ENCODE results near the gene BTBD9. TPM values are rescaled to one million over a fixed set of nuclear protein-coding genes. Genes with fewer than 3 reads are reported as not detected.

BTBD9 gene
- total and polyA plus RNA-seq, 9 of the 15 experiments (the other 6 are each of a cell fraction or from before 2014, with no cell fraction given), result 0.08 to 1.6 (median 0.58) TPM

DNA sequence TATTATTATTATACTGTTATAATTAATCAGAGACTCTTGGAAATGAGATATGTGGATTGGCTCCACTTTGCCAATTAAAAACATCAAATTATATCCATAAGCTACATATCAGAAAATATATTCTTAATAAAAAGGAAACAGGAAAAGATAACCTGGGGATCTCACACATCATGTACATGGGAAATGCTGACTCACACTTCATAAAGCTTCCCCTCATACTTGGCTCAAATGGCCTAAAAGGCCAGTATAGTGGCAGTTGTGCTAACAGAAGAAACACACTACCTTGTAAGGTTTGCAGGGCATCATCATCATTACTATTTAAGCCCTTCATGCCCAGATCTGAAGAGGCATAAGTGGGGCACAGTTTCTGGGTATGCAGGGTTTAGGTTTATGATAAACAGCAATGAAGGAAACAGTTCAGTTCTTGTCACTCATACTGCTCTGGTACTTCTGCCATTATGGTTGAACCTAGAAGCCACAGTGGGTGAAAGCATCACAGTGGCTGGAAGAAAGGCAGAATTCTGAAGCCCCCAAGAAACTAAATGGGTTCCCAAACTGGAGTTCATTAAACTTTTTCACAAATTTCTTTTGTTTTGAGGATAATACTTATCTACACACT is 60.6 kb downstream of the BTBD9 start (continued):
- TF ChIP-seq, protein P1, sequence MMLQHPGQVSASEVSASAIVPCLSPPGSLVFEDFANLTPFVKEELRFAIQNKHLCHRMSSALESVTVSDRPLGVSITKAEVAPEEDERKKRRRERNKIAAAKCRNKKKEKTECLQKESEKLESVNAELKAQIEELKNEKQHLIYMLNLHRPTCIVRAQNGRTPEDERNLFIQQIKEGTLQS (IDR thresholded peaks at IDR 0.05), result 0 out of 2 replicates have a peak, but pooled peaks have one; percentile 13
- TF ChIP-seq, protein P1 (CRISPR knock-in tag; conservative IDR thresholded peaks at IDR 0.05), result no peak
- TF ChIP-seq MAFF (IDR thresholded peaks at IDR 0.05; ENCODE audit: low read length), result peak; percentile 84
- no peak for TF ChIP-seq ZNF696 (CRISPR knock-in tag; conservative IDR thresholded peaks at IDR 0.05)
- TF ChIP-seq ELK1 (CRISPR knock-in tag; IDR thresholded peaks at IDR 0.05), result no peak
- no peak for TF ChIP-seq NFRKB (IDR thresholded peaks at IDR 0.05; ENCODE audit: low read depth)
- TF ChIP-seq ZNF121 (CRISPR knock-in tag; conservative IDR thresholded peaks at IDR 0.05), result no peak

DNA sequence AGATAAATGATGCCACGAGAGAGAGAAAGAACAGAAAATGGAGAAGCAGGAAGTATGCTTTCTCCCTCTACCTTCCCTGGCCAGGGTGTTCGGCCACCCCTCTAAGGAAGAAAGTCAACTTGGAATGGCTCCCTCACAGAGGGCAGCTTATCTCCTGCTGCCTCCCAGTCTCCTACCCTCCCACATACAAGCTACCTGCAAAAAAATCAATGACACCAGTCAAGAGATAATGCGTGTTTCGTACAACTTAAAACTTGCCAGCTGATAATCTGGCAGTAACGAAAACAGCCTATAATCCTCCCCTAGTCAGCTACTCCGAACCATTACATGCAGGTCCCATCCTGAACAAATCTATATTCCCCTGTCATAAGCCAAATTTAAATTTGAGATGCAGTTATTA is 61.7 kb downstream of the BTBD9 start:
- H3K9me1 ChIP-seq (ENCODE audit: control insufficient read depth, insufficient read depth, low read length), result no peaks in the 10 kb centered on the region
- peaks cover 0 to 44% of the 10 kb centered on the region in 2 experiments; a peak in 3 of 5 replicates for H3K4me1 ChIP-seq (replicated peaks in 1 of 2; ENCODE audit: control insufficient read depth in 2 of 2, insufficient read depth in 2 of 2, low read length in 2 of 2)
- no peaks in the 10 kb centered on the region; a peak in 1 of 5 replicates for H3K27me3 ChIP-seq (ENCODE audit: control insufficient read depth in 2 of 2, insufficient read depth in 2 of 2, low read length in 2 of 2)
- POLR2A ChIA-PET, result interaction anchor here (0.7 to 1.5 kb wide), 3 partner anchors 10 to 125 kb away, joined by 3 to 7 read pairs (median 6); partner anchors contain the start of gene GLO1
- no peak overlapping the region for H3K9ac ChIP-seq (ENCODE audit: insufficient read depth in 1 of 2, low read depth in 2 of 2, low read length in 2 of 2)
- intact Hi-C loops (cut with micrococcal nuclease) (no loop called here), in situ Hi-C loops (cut with MboI) (no loop called here)
- 3% methylated on average over 6 of the region's 6 CpGs for WGBS (ENCODE audit: insufficient coverage, low coverage, missing lambda C conversion rate)
- H3K4me3 ChIP-seq, result no peak overlapping the region
- CTCF ChIA-PET (ENCODE audit: low intra/inter-chr PET ratio), result no interaction called here
- no peak overlapping the region; the same call in 2 of the 3 replicates for H3K27ac ChIP-seq (ENCODE audit: extremely low read depth, low read depth, low read length)
- H3K36me3 ChIP-seq (ENCODE audit: control insufficient read depth, insufficient read depth, low read length), result no peaks in the 10 kb centered on the region
- no peaks in the 10 kb centered on the region for H4K20me1 ChIP-seq (replicated peaks; ENCODE audit: control insufficient read depth, insufficient read depth, low read length)
- FAIRE-seq (peak; percentile 69), ATAC-seq (peak; percentile 68), DNase-seq (ENCODE audit: extremely low read depth in 1 of 4, low spot score in 3 of 4) (peak; percentile 27 to 75 (median 42))
- no peaks in the 10 kb centered on the region for H3K9me3 ChIP-seq (replicated peaks; ENCODE audit: control insufficient read depth, insufficient read depth, low read depth, low read length)
- H3K4me2 ChIP-seq (ENCODE audit: insufficient read depth, low read length), result peak overlapping the region; percentile 59
- no TSS peak for BruUV-seq (replicated peaks)
- H2AFZ ChIP-seq (ENCODE audit: low read depth, low read length), result peak overlapping the region; percentile 56
- H3K79me2 ChIP-seq (ENCODE audit: control insufficient read depth, insufficient read depth, low read length), result no peaks in the 10 kb centered on the region
- no peak for TF ChIP-seq PHB (CRISPR knock-in tag; IDR thresholded peaks at IDR 0.05)
- no peak for TF ChIP-seq SIX5 (IDR thresholded peaks at IDR 0.05; ENCODE audit: borderline replicate concordance in 1 of 2, insufficient read depth in 1 of 2, low read depth in 1 of 2, low read length in 2 of 2)
- TF ChIP-seq TRIM24 (IDR thresholded peaks at IDR 0.05), result no peak; a peak in 1 of 4 replicates
- no peak for TF ChIP-seq CC2D1A (IDR thresholded peaks at IDR 0.05)
- TF ChIP-seq ZNF79 (CRISPR knock-in tag; IDR thresholded peaks at IDR 0.05; ENCODE audit: low read depth), result no peak
- no peak for TF ChIP-seq JUNB (CRISPR knock-in tag; conservative IDR thresholded peaks at IDR 0.05)
- no peak for TF ChIP-seq KDM5B (IDR thresholded peaks at IDR 0.05; ENCODE audit: insufficient replicate concordance, low read depth, low read length)
- TF ChIP-seq HDAC8 (tag; IDR thresholded peaks at IDR 0.05), result no peak
- no peak for TF ChIP-seq HNRNPH1 (optimal IDR thresholded peaks at IDR 0.05; ENCODE audit: low read depth, low read length)
- TF ChIP-seq FUS (optimal IDR thresholded peaks at IDR 0.05; ENCODE audit: low read depth, low read length), result no peak
- TF ChIP-seq MXI1 (IDR thresholded peaks at IDR 0.05; ENCODE audit: low read depth, low read length), result no peak
- no peak for TF ChIP-seq U2AF2 (optimal IDR thresholded peaks at IDR 0.05; ENCODE audit: low read depth, low read length)
- TF ChIP-seq, protein P2, sequence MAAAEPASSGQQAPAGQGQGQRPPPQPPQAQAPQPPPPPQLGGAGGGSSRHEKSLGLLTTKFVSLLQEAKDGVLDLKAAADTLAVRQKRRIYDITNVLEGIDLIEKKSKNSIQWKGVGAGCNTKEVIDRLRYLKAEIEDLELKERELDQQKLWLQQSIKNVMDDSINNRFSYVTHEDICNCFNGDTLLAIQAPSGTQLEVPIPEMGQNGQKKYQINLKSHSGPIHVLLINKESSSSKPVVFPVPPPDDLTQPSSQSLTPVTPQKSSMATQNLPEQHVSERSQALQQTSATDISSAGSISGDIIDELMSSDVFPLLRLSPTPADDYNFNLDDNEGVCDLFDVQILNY (CRISPR knock-in tag; IDR thresholded peaks at IDR 0.05), result no peak
